ENCODE data around the gene C3.
"Not testable (repeated sequence)": the region's sequence is repeated elsewhere in the genome, so short reads cannot be mapped to it uniquely, and the experiment has no call there.

DNA sequence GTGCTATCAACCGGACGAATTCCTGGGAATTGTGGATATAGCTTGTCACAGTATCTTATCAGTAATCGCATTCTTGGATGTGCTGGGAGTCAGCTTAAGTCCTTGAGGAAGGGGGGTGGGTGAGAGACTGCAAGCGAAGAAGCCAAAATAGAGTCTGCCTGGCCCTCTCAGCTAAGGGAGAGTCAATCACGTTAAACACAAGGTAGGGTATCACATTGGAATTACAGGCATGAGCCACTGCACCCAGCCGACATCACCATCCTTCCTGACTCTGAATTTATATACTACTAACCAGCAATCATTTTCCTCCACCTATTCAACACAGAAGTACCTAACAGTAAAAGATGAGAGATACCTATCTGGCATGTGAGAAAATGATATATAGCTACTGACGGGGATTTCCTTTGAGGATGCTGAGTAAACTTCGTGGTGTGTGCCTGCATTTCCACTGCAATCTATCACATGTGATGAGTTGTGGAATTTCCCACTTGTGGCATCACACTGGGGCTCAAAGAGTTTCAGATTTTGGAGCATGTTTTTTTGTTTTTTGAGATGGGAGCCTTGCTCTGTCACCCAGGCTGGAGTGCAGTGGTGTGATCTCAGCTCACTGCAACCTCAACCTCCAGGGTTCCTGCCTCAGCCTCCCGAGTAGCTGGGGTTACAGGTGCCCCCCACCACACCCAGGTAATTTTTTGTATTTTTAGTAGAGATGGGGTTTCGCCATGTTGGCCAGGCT, 58.8 kb downstream of the C3 start:
- TF ChIP-seq, protein P1, sequence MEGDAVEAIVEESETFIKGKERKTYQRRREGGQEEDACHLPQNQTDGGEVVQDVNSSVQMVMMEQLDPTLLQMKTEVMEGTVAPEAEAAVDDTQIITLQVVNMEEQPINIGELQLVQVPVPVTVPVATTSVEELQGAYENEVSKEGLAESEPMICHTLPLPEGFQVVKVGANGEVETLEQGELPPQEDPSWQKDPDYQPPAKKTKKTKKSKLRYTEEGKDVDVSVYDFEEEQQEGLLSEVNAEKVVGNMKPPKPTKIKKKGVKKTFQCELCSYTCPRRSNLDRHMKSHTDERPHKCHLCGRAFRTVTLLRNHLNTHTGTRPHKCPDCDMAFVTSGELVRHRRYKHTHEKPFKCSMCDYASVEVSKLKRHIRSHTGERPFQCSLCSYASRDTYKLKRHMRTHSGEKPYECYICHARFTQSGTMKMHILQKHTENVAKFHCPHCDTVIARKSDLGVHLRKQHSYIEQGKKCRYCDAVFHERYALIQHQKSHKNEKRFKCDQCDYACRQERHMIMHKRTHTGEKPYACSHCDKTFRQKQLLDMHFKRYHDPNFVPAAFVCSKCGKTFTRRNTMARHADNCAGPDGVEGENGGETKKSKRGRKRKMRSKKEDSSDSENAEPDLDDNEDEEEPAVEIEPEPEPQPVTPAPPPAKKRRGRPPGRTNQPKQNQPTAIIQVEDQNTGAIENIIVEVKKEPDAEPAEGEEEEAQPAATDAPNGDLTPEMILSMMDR (IDR thresholded peaks at IDR 0.05) = not testable (repeated sequence)
- TF ChIP-seq POLR2A, POLR2AphosphoS5 (IDR thresholded peaks at IDR 0.05): not testable (repeated sequence)

Data from upper lobe of left lung (tissue), 4 donors.